ENCODE measurements around the gene SOX15. TPM values are rescaled to one million over a fixed set of nuclear protein-coding genes. Genes with fewer than 3 reads are reported as not detected.
A peak's percentile ranks its signal among the peaks of the same experiment; 100 is the strongest.

SOX15 gene
- total RNA-seq, 1 donor from 2014 or later, result 0.51 TPM

DNA sequence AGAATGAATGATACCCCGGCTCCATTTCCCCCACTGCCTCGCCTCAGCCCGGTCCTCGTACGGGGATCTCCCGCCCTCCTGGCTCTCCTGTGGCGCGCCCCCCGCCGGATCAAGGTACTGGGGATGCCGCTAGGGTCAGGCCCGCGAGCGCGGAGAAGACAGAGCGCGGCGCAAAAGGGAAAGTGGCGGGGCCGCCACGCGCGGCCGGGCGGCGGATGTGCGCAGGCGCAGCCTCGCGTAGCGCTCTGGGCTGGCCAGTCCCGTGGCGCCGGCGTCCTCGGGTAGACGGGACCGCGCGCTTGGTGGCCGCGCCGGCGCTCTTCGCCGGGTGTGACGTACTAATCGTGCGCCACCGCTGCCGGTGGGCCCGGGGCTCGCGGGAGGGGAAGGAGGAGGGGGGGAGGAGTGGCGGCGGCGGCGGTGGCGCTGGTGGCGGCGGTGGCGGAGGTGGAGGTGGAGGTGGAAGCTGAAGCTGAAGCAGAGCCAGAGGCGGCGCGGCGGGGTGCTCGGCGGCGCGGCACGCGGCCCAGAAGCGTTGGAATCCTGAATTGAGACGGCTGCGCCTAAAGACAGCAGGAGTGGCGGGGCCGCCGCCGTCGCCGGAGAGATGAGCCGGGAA, 28.2 kb downstream of the SOX15 start, which contains the start of gene SENP3:
TSS of gene SENP3 (plus strand) at position 331 of the 619 bp plus-strand sequence. CDS start 1,158 bp downstream, outside the sequence.
- Histone ChIP-seq H3K27me3 (no peaks in the 10 kb centered on the region), H3K27ac (peak within 1 kb of the TSS; percentile 79), H3K9ac (peak within 1 kb of the TSS; percentile 98), H4K20me1 (ENCODE audit: low read depth) (peaks cover 15% of the 10 kb centered on the region), H3F3A (ENCODE audit: low read depth) (peaks cover 41% of the 10 kb centered on the region), H3K4me2 (peak within 1 kb of the TSS; percentile 97), H2AFZ (replicated peaks) (peak within 1 kb of the TSS; percentile 91), H3K4me1 (peaks cover 44% of the 10 kb centered on the region), H3K79me2 (ENCODE audit: low read depth) (peaks cover 39% of the 10 kb centered on the region), H3K9me3 (ENCODE audit: low read depth) (no peaks in the 10 kb centered on the region), H3K36me3 (peaks cover 7% of the 10 kb centered on the region), H3K4me3 (peak within 1 kb of the TSS; percentile 94)
- H3K27me3 Mint-ChIP-seq (ENCODE audit: insufficient read depth, low read depth), result peaks cover 2% of the 10 kb centered on the region
- H3K36me3 Mint-ChIP-seq, result peaks cover 12% of the 10 kb centered on the region
- peak within 1 kb of the TSS; percentile 97 for H3K4me3 Mint-ChIP-seq
- H3K9me3 Mint-ChIP-seq, result no peaks in the 10 kb centered on the region
- peaks cover 47% of the 10 kb centered on the region for H3K4me1 Mint-ChIP-seq
- DNase-seq (ENCODE audit: low spot score), result peak; percentile 97
- TF ChIP-seq, protein P1, sequence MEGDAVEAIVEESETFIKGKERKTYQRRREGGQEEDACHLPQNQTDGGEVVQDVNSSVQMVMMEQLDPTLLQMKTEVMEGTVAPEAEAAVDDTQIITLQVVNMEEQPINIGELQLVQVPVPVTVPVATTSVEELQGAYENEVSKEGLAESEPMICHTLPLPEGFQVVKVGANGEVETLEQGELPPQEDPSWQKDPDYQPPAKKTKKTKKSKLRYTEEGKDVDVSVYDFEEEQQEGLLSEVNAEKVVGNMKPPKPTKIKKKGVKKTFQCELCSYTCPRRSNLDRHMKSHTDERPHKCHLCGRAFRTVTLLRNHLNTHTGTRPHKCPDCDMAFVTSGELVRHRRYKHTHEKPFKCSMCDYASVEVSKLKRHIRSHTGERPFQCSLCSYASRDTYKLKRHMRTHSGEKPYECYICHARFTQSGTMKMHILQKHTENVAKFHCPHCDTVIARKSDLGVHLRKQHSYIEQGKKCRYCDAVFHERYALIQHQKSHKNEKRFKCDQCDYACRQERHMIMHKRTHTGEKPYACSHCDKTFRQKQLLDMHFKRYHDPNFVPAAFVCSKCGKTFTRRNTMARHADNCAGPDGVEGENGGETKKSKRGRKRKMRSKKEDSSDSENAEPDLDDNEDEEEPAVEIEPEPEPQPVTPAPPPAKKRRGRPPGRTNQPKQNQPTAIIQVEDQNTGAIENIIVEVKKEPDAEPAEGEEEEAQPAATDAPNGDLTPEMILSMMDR (IDR thresholded peaks at IDR 0.05), result no peak
- TF ChIP-seq EZH2 (IDR thresholded peaks at IDR 0.05) (no peak), EZH2phosphoT487 (IDR thresholded peaks at IDR 0.05) (peak; percentile 23)
- peak within 1 kb of the TSS; percentile 89 for H3K27ac Mint-ChIP-seq

DNA sequence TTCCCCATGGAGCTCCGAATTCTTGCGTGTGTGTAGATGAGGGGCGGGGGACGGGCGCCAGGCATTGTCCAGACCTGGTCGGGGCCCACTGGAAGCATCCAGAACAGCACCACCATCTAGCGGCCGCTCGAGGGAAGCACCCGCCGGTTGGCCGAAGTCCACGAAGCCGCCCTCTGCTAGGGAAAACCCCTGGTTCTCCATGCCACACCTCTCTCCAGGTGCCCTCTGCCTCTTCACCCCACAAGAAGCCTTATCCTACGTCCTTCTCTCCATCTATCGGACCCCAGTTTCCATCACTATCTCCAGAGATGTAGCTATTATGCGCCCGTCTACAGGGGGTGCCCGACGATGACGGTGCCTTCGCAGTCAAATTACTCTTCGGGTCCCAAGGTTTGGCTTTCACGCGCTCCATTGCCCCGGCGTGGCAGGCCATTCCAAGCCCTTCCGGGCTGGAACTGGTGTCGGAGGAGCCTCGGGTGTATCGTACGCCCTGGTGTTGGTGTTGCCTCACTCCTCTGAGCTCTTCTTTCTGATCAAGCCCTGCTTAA, 28.8 kb downstream of the SOX15 start:
- peaks cover 39% of the 10 kb centered on the region for H3K79me2 ChIP-seq (ENCODE audit: low read depth)
- H3K4me1 ChIP-seq, result peaks cover 44% of the 10 kb centered on the region
- peaks cover 44% of the 10 kb centered on the region for H3F3A ChIP-seq (ENCODE audit: low read depth)
- Mint-ChIP-seq H3K36me3 (peaks cover 12% of the 10 kb centered on the region), H3K9me3 (no peaks in the 10 kb centered on the region), H3K27ac (peak overlapping the region; percentile 89), H3K4me1 (peaks cover 47% of the 10 kb centered on the region), H3K4me3 (peak overlapping the region; percentile 97), H3K27me3 (ENCODE audit: insufficient read depth, low read depth) (peaks cover 4% of the 10 kb centered on the region)
- H3K27me3 ChIP-seq, result no peaks in the 10 kb centered on the region
- peak overlapping the region; percentile 97 for H3K4me2 ChIP-seq
- TF ChIP-seq EZH2 (IDR thresholded peaks at IDR 0.05) (no peak), EZH2phosphoT487 (IDR thresholded peaks at IDR 0.05) (no peak)
- TF ChIP-seq, protein P1 (IDR thresholded peaks at IDR 0.05), result peak; percentile 66
- DNase-seq (ENCODE audit: low spot score), result peak; percentile 95
- peak overlapping the region; percentile 63 for H3K9ac ChIP-seq
- peak overlapping the region; percentile 91 for H2AFZ ChIP-seq (replicated peaks)
- peak overlapping the region; percentile 94 for H3K4me3 ChIP-seq
- H3K36me3 ChIP-seq, result peaks cover 7% of the 10 kb centered on the region
- H3K27ac ChIP-seq, result peak overlapping the region; percentile 79
- no peaks in the 10 kb centered on the region for H3K9me3 ChIP-seq (ENCODE audit: low read depth)
- peaks cover 15% of the 10 kb centered on the region for H4K20me1 ChIP-seq (ENCODE audit: low read depth)

DNA sequence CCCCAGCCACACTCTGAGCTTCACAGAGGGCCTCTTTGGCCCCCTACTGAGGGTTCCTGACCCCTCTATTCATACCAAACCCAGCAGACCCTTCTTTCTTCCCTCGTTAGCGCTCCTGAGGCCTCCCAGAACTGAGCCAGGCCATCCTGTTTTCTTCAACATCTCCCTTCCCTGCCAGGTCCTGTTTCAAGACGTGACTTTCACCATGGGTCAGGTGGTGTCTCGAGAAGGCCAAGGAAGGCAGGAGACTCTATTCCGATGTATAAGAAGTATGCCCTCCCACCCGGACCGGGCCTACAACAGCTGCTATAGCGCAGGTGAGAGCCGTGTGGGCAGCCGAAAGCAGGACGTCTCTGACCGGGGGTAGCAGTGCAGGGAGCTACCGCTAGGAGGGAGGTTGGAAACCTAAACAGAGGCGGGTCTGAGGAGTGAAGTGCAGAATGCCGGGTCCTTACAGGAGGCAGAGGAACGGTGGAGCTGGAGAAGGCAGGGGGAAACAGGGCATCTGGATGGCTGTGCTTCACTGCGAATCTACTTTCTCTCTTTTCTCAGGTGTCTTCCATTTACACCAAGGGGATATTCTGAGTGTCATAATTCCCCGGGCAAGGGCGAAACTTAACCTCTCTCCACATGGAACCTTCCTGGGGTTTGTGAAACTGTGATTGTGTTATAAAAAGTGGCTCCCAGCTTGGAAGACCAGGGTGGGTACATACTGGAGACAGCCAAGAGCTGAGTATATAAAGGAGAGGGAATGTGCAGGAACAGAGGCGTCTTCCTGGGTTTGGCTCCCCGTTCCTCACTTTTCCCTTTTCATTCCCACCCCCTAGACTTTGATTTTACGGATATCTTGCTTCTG, 29.5 kb downstream of the SOX15 start:
- Mint-ChIP-seq H3K4me3 (peak overlapping the region; percentile 97), H3K27me3 (ENCODE audit: insufficient read depth, low read depth) (peaks cover 4% of the 10 kb centered on the region), H3K36me3 (peaks cover 12% of the 10 kb centered on the region), H3K9me3 (no peaks in the 10 kb centered on the region), H3K4me1 (peaks cover 48% of the 10 kb centered on the region), H3K27ac (peak overlapping the region; percentile 89)
- peak; percentile 90 for DNase-seq (ENCODE audit: low spot score)
- H3F3A ChIP-seq (ENCODE audit: low read depth), result peaks cover 47% of the 10 kb centered on the region
- H3K27ac ChIP-seq, result no peak overlapping the region
- H3K27me3 ChIP-seq, result no peaks in the 10 kb centered on the region
- H3K4me1 ChIP-seq, result peaks cover 44% of the 10 kb centered on the region
- TF ChIP-seq EZH2phosphoT487 (IDR thresholded peaks at IDR 0.05), result no peak
- TF ChIP-seq, protein P1 (IDR thresholded peaks at IDR 0.05), result peak; percentile 71
- peaks cover 36% of the 10 kb centered on the region for H3K79me2 ChIP-seq (ENCODE audit: low read depth)
- peak overlapping the region; percentile 97 for H3K4me2 ChIP-seq
- peak overlapping the region; percentile 31 for H2AFZ ChIP-seq (replicated peaks)
- peaks cover 15% of the 10 kb centered on the region for H4K20me1 ChIP-seq (ENCODE audit: low read depth)
- H3K36me3 ChIP-seq, result peaks cover 3% of the 10 kb centered on the region
- H3K9me3 ChIP-seq (ENCODE audit: low read depth), result no peaks in the 10 kb centered on the region
- H3K9ac ChIP-seq, result no peak overlapping the region
- peak overlapping the region; percentile 94 for H3K4me3 ChIP-seq

Data from neural progenitor cell (in vitro differentiated cells).